ENCODE measurements around the gene MBLAC2. TPM values are rescaled to one million over a fixed set of nuclear protein-coding genes. Genes with fewer than 3 reads are reported as not detected.

The MBLAC2 gene
- total RNA-seq, 2 donors from 2014 or later: 3.2 to 3.3 TPM

DNA sequence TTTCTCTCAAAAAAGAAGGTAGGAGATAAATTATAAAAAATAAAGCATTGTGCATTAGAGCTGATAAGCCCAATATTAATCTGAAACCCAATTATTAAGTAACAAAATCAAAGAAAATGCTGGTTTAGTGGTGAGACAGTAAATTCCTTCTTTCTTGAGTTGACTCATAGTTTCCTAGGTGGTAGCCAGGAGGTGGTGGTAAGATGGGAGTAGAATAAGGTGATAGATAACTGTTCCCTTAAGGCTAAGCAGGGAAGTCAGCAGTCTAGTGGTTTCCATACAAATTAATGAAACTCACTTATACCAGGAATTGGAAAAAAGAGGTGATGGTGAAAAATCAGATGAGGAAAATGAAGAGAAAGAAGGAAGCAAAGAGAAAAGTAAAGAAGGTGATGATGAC is 31.6 kb upstream of the MBLAC2 start:
- Histone ChIP-seq H3K27ac (no peak overlapping the region), H3K9ac (ENCODE audit: low read depth in 2 of 2, low read length in 2 of 2) (no peak overlapping the region), H3K36me3 (no peaks in the 10 kb centered on the region), H3K4me1 (no peaks in the 10 kb centered on the region), H3K4me3 (no peak overlapping the region), H3K9me3 (no peaks in the 10 kb centered on the region), H3K27me3 (no peaks in the 10 kb centered on the region)
- DNase-seq: no peak
- TF ChIP-seq, protein P1, sequence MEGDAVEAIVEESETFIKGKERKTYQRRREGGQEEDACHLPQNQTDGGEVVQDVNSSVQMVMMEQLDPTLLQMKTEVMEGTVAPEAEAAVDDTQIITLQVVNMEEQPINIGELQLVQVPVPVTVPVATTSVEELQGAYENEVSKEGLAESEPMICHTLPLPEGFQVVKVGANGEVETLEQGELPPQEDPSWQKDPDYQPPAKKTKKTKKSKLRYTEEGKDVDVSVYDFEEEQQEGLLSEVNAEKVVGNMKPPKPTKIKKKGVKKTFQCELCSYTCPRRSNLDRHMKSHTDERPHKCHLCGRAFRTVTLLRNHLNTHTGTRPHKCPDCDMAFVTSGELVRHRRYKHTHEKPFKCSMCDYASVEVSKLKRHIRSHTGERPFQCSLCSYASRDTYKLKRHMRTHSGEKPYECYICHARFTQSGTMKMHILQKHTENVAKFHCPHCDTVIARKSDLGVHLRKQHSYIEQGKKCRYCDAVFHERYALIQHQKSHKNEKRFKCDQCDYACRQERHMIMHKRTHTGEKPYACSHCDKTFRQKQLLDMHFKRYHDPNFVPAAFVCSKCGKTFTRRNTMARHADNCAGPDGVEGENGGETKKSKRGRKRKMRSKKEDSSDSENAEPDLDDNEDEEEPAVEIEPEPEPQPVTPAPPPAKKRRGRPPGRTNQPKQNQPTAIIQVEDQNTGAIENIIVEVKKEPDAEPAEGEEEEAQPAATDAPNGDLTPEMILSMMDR (IDR thresholded peaks at IDR 0.05): no peak
- intact Hi-C loops (cut with DNase I): no loop called here

DNA sequence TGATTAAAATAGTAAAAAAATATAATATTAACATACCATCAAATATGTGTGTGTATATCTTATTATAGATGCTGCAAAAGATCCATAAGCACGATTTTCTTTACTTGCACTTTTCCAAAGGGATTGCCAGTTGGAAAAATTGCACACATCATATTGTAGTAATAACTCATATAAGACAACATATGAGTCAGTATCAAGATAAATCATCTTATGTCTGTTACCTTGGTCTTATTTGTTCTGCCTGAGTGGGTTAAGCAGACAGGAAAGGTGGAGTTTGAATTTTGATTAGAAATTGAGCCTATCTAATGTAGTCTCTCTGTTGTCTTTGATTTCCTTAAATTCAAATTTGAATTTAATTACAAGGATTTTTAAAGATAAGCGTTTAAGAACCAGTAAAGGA is 30.2 kb upstream of the MBLAC2 start:
- H3K9me3 ChIP-seq: no peaks in the 10 kb centered on the region
- H3K4me1 ChIP-seq: no peaks in the 10 kb centered on the region
- no peak overlapping the region for H3K27ac ChIP-seq
- intact Hi-C loops (cut with DNase I): no loop called here
- H3K4me3 ChIP-seq: no peak overlapping the region
- TF ChIP-seq, protein P1 (IDR thresholded peaks at IDR 0.05): no peak
- H3K36me3 ChIP-seq: no peaks in the 10 kb centered on the region
- H3K9ac ChIP-seq (ENCODE audit: low read depth in 2 of 2, low read length in 2 of 2): no peak overlapping the region
- no peaks in the 10 kb centered on the region for H3K27me3 ChIP-seq
- DNase-seq: no peak

DNA sequence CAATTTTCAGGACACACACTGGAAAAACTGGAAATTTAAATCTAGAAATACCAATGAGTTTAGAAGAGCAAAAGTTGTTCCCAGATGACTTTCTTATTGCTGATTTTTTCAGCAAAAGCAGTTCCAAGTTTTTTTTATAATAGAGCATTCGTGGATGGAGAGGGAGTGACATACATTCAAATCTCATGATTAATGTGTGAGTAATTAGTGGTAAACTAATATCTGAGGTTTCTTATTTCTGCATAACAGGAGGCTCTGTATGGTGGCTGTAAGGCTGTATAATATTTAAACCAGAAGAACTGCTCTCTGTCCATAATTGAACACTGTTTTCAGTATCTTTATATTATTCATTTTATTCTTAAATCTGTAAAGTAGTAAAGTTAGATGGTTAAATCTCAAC is 29.0 kb upstream of the MBLAC2 start:
- no peak for DNase-seq

GRCh38 chr5:90495146-90495545 is 20.6 kb upstream of the MBLAC2 start:
- TF ChIP-seq, protein P1 (IDR thresholded peaks at IDR 0.05): no peak
- H3K9me3 ChIP-seq: no peaks in the 10 kb centered on the region
- no peaks in the 10 kb centered on the region for H3K27me3 ChIP-seq
- no peaks in the 10 kb centered on the region for H3K36me3 ChIP-seq
- intact Hi-C loops (cut with DNase I): no loop called here
- no peak overlapping the region for H3K27ac ChIP-seq
- DNase-seq: no peak
- H3K9ac ChIP-seq (ENCODE audit: low read depth in 2 of 2, low read length in 2 of 2): no peak overlapping the region
- no peak overlapping the region for H3K4me3 ChIP-seq
- H3K4me1 ChIP-seq: no peaks in the 10 kb centered on the region

More for the DNA sequence above, 29.0 kb upstream of the MBLAC2 start:
- Histone ChIP-seq H3K4me3 (no peak overlapping the region), H3K9me3 (no peaks in the 10 kb centered on the region), H3K9ac (ENCODE audit: low read depth in 2 of 2, low read length in 2 of 2) (no peak overlapping the region), H3K4me1 (no peaks in the 10 kb centered on the region), H3K36me3 (no peaks in the 10 kb centered on the region), H3K27ac (no peak overlapping the region), H3K27me3 (no peaks in the 10 kb centered on the region)
- intact Hi-C loops (cut with DNase I): no loop called here
- TF ChIP-seq, protein P1 (IDR thresholded peaks at IDR 0.05): no peak

DNA sequence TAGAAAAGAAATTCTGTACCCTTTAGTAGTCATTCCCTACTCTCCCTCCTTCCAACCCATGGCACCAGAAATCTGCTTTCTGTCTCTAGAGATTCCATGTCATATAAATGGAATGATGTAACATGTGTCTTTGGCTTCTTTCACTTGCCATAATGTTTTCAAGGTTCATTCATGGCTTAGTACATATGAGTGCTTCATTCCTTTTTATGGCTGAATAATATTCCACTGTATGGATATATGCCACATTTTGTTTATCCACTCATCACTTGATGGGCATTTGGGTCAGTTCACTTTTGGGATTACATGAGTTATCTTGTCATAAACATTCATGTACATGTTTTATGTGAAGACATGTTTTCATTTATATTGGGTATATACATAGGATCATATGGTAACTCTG is 19.5 kb upstream of the MBLAC2 start:
- Histone ChIP-seq H3K9me3 (no peaks in the 10 kb centered on the region), H3K4me3 (no peak overlapping the region), H3K4me1 (no peaks in the 10 kb centered on the region), H3K9ac (ENCODE audit: low read depth in 2 of 2, low read length in 2 of 2) (no peak overlapping the region), H3K27me3 (no peaks in the 10 kb centered on the region), H3K27ac (no peak overlapping the region), H3K36me3 (no peaks in the 10 kb centered on the region)
- intact Hi-C loops (cut with DNase I): no loop called here
- TF ChIP-seq, protein P1 (IDR thresholded peaks at IDR 0.05): no peak
- DNase-seq: no peak

GRCh38 chr5:90488791-90489190 is 14.2 kb upstream of the MBLAC2 start:
- Histone ChIP-seq H3K9me3 (no peaks in the 10 kb centered on the region), H3K4me1 (no peaks in the 10 kb centered on the region), H3K4me3 (no peak overlapping the region), H3K36me3 (no peaks in the 10 kb centered on the region), H3K27ac (no peak overlapping the region), H3K27me3 (no peaks in the 10 kb centered on the region), H3K9ac (ENCODE audit: low read depth in 2 of 2, low read length in 2 of 2) (no peak overlapping the region)
- no peak for DNase-seq
- intact Hi-C loops (cut with DNase I): no loop called here
- TF ChIP-seq, protein P1 (IDR thresholded peaks at IDR 0.05): no peak

Data from colonic mucosa (tissue), 4 donors.